ENCODE data around the gene ADTRP. TPM values are rescaled to one million over a fixed set of nuclear protein-coding genes. Genes with fewer than 3 reads are reported as not detected.
A peak's percentile ranks its signal among the peaks of the same experiment; 100 is the strongest.

Gene ADTRP
- total RNA-seq, 2 experiments from 2014 or later: 20.0 to 21.9 TPM

GRCh38 chr6:11714798-11715285 lies 63.8 kb downstream of the ADTRP start:
- Mint-ChIP-seq H3K9me3 (no peaks in the 10 kb centered on the region), H3K4me1 (ENCODE audit: low read depth) (peaks cover 73% of the 10 kb centered on the region), H3K4me3 (peak overlapping the region; percentile 57), H3K27me3 (no peaks in the 10 kb centered on the region), H3K36me3 (ENCODE audit: low read depth) (peaks cover 64% of the 10 kb centered on the region), H3K27ac (peak overlapping the region; percentile 97)
- ATAC-seq (no peak), DNase-seq (no peak)
- no peak for TF ChIP-seq CTCF (IDR thresholded peaks at IDR 0.05)
- POLR2A ChIA-PET: interaction anchor here (0.6 to 7.1 kb wide), 7 partner anchors 8 to 431 kb away, joined by 3 to 122 read pairs (median 7); no protein-coding TSS in a partner anchor
- CTCF ChIA-PET: interaction anchor here (1.2 to 3.8 kb wide), 4 partner anchors 9 to 24 kb away, joined by 3 to 13 read pairs (median 5); no protein-coding TSS in a partner anchor
- intact Hi-C loops (cut with micrococcal nuclease): loop anchor here (5.0 kb wide), 2 partner anchors 297 to 337 kb away; partner anchors contain the start of gene HIVEP1

GRCh38 chr6:11714116-11714797 lies 64.3 kb downstream of the ADTRP start:
- H3K27ac Mint-ChIP-seq: peak overlapping the region; percentile 97
- peaks cover 60% of the 10 kb centered on the region for H3K36me3 Mint-ChIP-seq (ENCODE audit: low read depth)
- intact Hi-C loops (cut with micrococcal nuclease): loop anchor here (5.0 kb wide), 2 partner anchors 298 to 338 kb away; partner anchors contain the start of gene HIVEP1
- ChIA-PET POLR2A (interaction anchor here (0.6 to 7.1 kb wide), 7 partner anchors 9 to 431 kb away, joined by 3 to 122 read pairs (median 7); no protein-coding TSS in a partner anchor), CTCF (interaction anchor here (0.7 to 3.8 kb wide), 5 partner anchors 9 to 205 kb away, joined by 3 to 13 read pairs (median 4); no protein-coding TSS in a partner anchor)
- H3K4me3 Mint-ChIP-seq: peak overlapping the region; percentile 57
- H3K9me3 Mint-ChIP-seq: peaks cover 1% of the 10 kb centered on the region
- no peak for TF ChIP-seq CTCF (IDR thresholded peaks at IDR 0.05)
- H3K27me3 Mint-ChIP-seq: no peaks in the 10 kb centered on the region
- DNase-seq (peak; percentile 67), ATAC-seq (peak; percentile 47)
- H3K4me1 Mint-ChIP-seq (ENCODE audit: low read depth): peaks cover 75% of the 10 kb centered on the region

- CTCF ChIA-PET: interaction anchor here (1.4 to 3.8 kb wide), 3 partner anchors 11 to 29 kb away, joined by 3 to 18 read pairs (median 13); no protein-coding TSS in a partner anchor
- POLR2A ChIA-PET: interaction anchor here (0.7 to 7.1 kb wide), 6 partner anchors 10 to 318 kb away, joined by 3 to 122 read pairs (median 18); no protein-coding TSS in a partner anchor
- H3K27ac Mint-ChIP-seq: peak overlapping the region; percentile 97
- DNase-seq: peak; percentile 73
- peaks cover 54% of the 10 kb centered on the region for H3K36me3 Mint-ChIP-seq (ENCODE audit: low read depth)
- H3K4me1 Mint-ChIP-seq (ENCODE audit: low read depth): peaks cover 75% of the 10 kb centered on the region
- TF ChIP-seq CTCF (IDR thresholded peaks at IDR 0.05): no peak
- intact Hi-C loops (cut with micrococcal nuclease): loop anchor here (5.0 kb wide), 2 partner anchors 300 to 340 kb away; partner anchors contain the start of gene HIVEP1
- peak; percentile 14 for ATAC-seq
- no peak overlapping the region for H3K4me3 Mint-ChIP-seq
- H3K27me3 Mint-ChIP-seq: no peaks in the 10 kb centered on the region
- H3K9me3 Mint-ChIP-seq: peaks cover 7% of the 10 kb centered on the region
Measured at GRCh38 chr6:11712760-11713159, 65.8 kb downstream of the ADTRP start.

GRCh38 chr6:11711984-11712711 lies 66.5 kb downstream of the ADTRP start:
- ATAC-seq (peak; percentile 31), DNase-seq (peak; percentile 42)
- H3K4me1 Mint-ChIP-seq (ENCODE audit: low read depth): peaks cover 71% of the 10 kb centered on the region
- intact Hi-C loops (cut with micrococcal nuclease): loop anchor here (2.0 to 5.0 kb wide), 3 partner anchors 17 to 340 kb away; partner anchors contain the start of gene HIVEP1
- POLR2A ChIA-PET: interaction anchor here (0.7 to 7.1 kb wide), 9 partner anchors 9 to 319 kb away, joined by 3 to 122 read pairs (median 5); no protein-coding TSS in a partner anchor
- H3K4me3 Mint-ChIP-seq: peak overlapping the region; percentile 57
- peaks cover 7% of the 10 kb centered on the region for H3K9me3 Mint-ChIP-seq
- CTCF ChIA-PET: interaction anchor here (0.9 to 3.8 kb wide), 7 partner anchors 11 to 56 kb away, joined by 3 to 18 read pairs (median 5); no protein-coding TSS in a partner anchor
- peak overlapping the region; percentile 97 for H3K27ac Mint-ChIP-seq
- peaks cover 49% of the 10 kb centered on the region for H3K36me3 Mint-ChIP-seq (ENCODE audit: low read depth)
- no peak for TF ChIP-seq CTCF (IDR thresholded peaks at IDR 0.05)
- H3K27me3 Mint-ChIP-seq: no peaks in the 10 kb centered on the region

Data from activated CD8-positive, alpha-beta T cell treated with anti-CD3 and anti-CD28 coated beads for 36 hours (primary cell).